GM12891 (cell line): ENCODE results near the gene HCN2.

Source experiments
- DNase-seq: peaks from one replicate; pipeline ENCODE4 v3.0.0; 2011; ENCODE audit warnings: low spot score; ENCODE audit not compliant: insufficient read length
- FAIRE-seq: peaks from 2 replicates; lab custom pipeline; 2011; peaks lifted over from hg19 to GRCh38; lab: Jason Lieb, UNC
- PAX5 ChIP-seq: IDR thresholded peaks from 2 replicates; pipeline ENCODE4 v1.6.1; 2011; ENCODE audit warnings: low read length, moderate library complexity, mild to moderate bottlenecking; ENCODE audit not compliant: insufficient read depth, severe bottlenecking
- POLR2A ChIP-seq: IDR thresholded peaks from 2 replicates; pipeline ENCODE4 v1.6.1; 2011; ENCODE audit warnings: low read depth, low read length, control low read depth
- POLR2AphosphoS5 ChIP-seq: IDR thresholded peaks from 2 replicates; pipeline ENCODE4 v1.6.1; 2011; ENCODE audit warnings: low read depth, low read length, control low read depth
- POU2F2 ChIP-seq: IDR thresholded peaks from 2 replicates; pipeline ENCODE4 v1.6.1; 2011; ENCODE audit warnings: low read depth, mild to moderate bottlenecking, control low read depth, low read length, moderate library complexity
- SPI1 ChIP-seq: IDR thresholded peaks from 2 replicates; pipeline ENCODE4 v1.6.1; 2011; ENCODE audit warnings: low read depth, low read length, control low read depth
- TAF1 ChIP-seq: IDR thresholded peaks from 2 replicates; pipeline ENCODE4 v1.6.1; 2011; ENCODE audit warnings: low read depth, low read length, control low read depth

The HCN2 gene

DNA sequence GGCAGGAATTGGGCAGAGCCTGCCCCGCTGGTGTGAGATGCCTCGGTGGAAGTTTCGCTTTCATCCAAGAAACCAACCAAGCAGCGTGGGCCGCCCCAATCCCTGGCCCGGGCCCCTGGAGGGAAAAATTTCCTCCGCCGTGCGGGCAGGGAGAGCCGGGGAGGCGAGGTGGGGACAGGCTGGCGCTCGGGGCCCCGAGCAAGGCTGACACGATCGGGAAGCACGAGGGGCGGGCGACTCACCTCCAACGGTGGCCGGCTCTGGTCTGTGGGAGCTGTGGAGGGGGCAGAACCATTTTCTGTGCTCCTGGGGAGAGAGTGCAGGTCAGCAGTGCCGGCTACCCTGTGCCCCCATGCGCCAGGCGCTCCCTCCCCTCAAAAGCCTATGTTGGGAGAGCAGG, 62.3 kb downstream of the HCN2 start:
- FAIRE-seq, result no peak
- DNase-seq, result no peak
- no peak for TF ChIP-seq PAX5
- TF ChIP-seq TAF1, result no peak
- no peak for TF ChIP-seq POU2F2
- TF ChIP-seq POLR2AphosphoS5, result no peak; the same call in 1 of the 2 replicates
- TF ChIP-seq SPI1, result no peak
- no peak for TF ChIP-seq POLR2A

GRCh38 chr19:652467-653389, 63.0 kb downstream of the HCN2 start:
- TF ChIP-seq SPI1, result no peak
- TF ChIP-seq TAF1, result no peak
- no peak; the same call in 1 of the 2 replicates for TF ChIP-seq POLR2AphosphoS5
- no peak for TF ChIP-seq POLR2A
- TF ChIP-seq PAX5, result no peak
- no peak for TF ChIP-seq POU2F2
- no peak for DNase-seq
- FAIRE-seq, result no peak

- TF ChIP-seq POLR2A (no peak), POLR2AphosphoS5 (peak; percentile 46; the same call in 1 of the 2 replicates)
- FAIRE-seq (no peak), DNase-seq (no peak)
Measured at GRCh38 chr19:653425-653824, 63.7 kb downstream of the HCN2 start.

GRCh38 chr19:655691-656090, 66.0 kb downstream of the HCN2 start:
- TF ChIP-seq POU2F2, result no peak
- TF ChIP-seq POLR2AphosphoS5, result peak; percentile 25; the same call in 1 of the 2 replicates
- no peak for TF ChIP-seq TAF1
- no peak for TF ChIP-seq SPI1
- DNase-seq (no peak), FAIRE-seq (no peak)

DNA sequence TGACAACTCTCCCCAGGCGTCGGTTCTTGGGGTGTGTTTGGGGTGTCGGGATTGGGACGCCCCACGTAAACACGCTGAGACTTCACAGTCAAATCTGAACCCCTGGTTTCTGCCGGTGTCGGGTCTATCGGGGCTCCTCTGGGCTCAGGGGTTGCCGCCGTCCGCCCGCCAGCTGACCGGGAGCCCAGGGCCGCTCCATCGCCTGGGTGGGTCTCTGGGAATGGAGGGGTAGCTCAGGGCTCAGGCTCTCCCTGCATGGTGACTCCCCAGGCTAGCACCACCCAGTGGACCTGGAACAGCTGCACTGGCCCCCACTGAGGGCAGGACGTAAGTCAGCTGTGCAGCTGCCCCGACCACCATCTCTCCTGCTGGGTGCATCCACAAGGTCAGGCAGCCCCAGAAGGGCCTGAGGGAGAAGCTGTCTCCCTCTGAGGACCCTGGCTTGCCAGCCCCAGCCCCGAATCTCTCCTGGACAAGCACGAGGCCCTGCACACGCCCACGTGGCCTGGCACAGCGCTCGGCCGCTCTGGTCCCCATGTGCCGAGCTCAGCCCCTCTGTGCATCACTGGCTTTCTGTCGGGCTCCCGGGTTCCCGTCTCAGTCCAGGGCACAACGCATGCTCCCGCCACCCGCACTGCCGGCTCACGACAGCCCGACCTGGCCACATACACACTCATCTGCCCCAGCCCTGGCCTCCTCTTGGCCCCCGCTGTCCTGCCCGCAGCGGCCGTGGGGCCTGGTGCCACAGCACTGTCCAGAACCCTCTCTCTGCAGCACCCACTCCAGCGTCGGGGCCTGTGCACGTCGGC, 67.3 kb downstream of the HCN2 start:
- TF ChIP-seq POLR2AphosphoS5, result no peak
- no peak for TF ChIP-seq POLR2A
- TF ChIP-seq PAX5, result no peak
- no peak for TF ChIP-seq SPI1
- TF ChIP-seq POU2F2, result no peak
- no peak for TF ChIP-seq TAF1
- FAIRE-seq, result no peak

DNA sequence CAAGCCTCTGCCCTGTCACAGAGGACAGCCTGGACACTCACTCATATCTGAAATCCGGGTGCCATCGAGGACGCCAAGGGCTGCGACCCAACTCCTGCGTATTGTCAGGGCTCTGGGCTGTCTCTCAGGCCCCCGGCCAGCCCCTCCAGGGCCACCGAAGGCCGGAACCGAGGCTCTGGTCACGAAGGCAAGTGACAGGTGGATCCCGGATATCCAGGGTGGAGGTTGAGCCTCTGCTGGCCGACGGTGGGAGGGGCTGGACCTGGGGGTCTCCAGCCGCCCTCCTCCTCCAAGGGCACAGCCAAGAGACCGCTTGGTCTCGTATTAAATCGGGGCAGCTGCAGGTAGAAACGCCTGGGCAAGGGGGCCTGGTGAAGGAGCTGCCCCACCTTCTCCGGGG, 67.9 kb downstream of the HCN2 start:
- TF ChIP-seq TAF1 (no peak), POU2F2 (no peak), PAX5 (no peak), POLR2AphosphoS5 (no peak), POLR2A (no peak)
- DNase-seq (no peak), FAIRE-seq (no peak)

More for the DNA sequence above, 67.3 kb downstream of the HCN2 start:
- DNase-seq, result no peak

DNA sequence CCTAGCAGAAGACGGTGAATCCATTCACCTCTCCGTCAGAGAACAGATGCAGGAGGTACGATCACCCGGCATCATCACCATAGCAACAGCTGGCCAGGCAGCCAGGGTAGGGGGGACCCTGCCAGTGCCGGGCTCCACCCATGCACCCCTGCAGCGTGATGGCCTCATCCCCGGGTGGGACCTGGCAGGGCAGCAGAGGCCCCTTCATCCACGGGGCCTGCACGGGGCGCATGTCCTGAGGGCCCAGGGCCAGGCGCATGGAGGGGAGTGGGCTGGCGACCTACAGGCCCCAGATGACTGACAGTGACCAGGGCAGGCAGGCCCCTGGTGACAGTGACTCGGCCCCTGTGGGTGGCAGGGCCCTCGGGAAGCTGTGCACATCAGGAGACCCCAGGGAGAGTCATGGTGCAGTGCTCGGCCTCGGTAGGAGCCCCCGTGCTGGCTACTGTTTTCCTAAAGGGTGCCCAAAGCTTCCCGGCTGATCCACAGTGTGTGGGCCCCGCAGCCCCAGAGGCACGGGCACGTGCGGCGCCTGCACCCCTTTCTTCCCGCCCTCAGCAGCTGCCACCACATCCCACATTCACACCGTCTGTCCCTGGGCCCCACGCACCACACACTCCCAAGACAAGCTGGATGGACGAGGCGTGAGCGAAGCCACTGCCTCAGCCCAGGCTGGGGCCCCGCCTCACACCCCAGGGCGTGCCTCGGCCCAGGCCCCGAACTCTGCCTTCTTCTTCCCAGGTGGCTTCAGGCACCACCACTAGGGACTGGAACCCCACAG, 68.6 kb downstream of the HCN2 start:
- DNase-seq (no peak), FAIRE-seq (no peak)
- TF ChIP-seq POU2F2, result no peak
- TF ChIP-seq TAF1, result no peak
- TF ChIP-seq POLR2AphosphoS5, result no peak
- TF ChIP-seq SPI1, result no peak
- no peak for TF ChIP-seq PAX5
- no peak for TF ChIP-seq POLR2A

DNA sequence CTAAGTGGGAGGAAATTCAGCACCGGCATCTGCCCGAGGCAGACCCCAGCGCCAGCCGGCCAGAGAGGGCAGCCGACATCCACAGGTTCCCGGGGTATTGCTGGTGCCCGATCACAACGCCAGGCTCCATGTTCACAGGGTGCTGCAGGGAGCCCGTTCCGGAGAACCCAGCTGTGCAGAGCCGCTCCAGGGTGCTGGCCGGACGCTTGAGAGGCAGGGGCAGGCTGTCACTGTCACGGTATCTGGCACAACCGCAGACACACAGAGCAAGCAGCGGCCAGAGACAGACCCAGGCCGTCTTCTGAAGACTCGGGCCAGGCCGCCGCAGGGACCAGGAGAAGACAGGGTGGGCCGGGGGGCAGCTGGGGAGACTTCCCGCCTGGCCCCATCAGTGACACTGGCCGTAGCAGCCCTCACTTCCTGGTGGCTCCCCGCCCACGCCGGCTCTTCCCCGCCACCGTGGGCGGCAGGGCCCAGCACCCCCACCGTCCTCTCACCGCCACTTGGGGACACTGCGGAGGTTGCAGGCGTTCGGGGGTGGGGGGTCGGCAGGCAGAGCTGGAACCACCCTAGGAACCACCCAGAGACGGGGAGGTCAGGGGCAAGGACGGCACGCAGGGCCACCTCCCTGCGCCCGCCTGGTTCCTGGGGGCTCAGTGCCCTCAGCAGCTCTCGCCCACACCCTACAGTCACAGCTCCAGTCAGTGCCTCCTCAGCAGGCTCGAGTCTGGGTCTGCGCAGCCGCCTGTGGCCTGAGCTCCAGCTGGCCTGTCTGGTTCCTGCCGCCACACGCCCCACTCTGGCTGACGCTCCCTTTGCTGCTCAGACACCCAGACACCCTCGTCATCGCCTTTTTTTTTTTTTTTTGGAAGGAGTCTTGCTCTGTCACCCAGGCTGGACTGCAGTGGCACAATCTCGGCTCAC, 69.5 kb downstream of the HCN2 start:
- no peak for TF ChIP-seq SPI1
- no peak for TF ChIP-seq TAF1
- TF ChIP-seq POLR2AphosphoS5, result no peak
- TF ChIP-seq POLR2A, result no peak
- TF ChIP-seq POU2F2, result no peak
- TF ChIP-seq PAX5, result no peak
- DNase-seq, result no peak

More for the DNA sequence above, 69.5 kb downstream of the HCN2 start:
- FAIRE-seq, result no peak
